Glutamatergic neuron (in vitro differentiated cells): ENCODE results near the gene BAIAP3. TPM values are rescaled to one million over a fixed set of nuclear protein-coding genes. Genes with fewer than 3 reads are reported as not detected.

ENCODE experiments used
- DNase-seq: peaks from one replicate; pipeline ENCODE4 v3.0.0; 2022
- H3K27ac Mint-ChIP-seq: one replicate; pipeline ENCODE4 v1.8.0; 2020; ENCODE audit warnings: mild to moderate bottlenecking, mixed read lengths, inconsistent platforms; ENCODE audit not compliant: unreplicated experiment
- H3K27me3 Mint-ChIP-seq: one replicate; pipeline ENCODE4 v1.8.0; 2020; ENCODE audit warnings: mild to moderate bottlenecking, moderate library complexity, mixed read lengths, inconsistent platforms; ENCODE audit not compliant: unreplicated experiment
- H3K36me3 Mint-ChIP-seq: one replicate; pipeline ENCODE4 v1.8.0; 2020; ENCODE audit warnings: mild to moderate bottlenecking, mixed read lengths, inconsistent platforms; ENCODE audit not compliant: unreplicated experiment
- H3K4me1 Mint-ChIP-seq: one replicate; pipeline ENCODE4 v1.8.0; 2020; ENCODE audit warnings: mild to moderate bottlenecking, low read depth, mixed read lengths, inconsistent platforms; ENCODE audit not compliant: unreplicated experiment
- H3K4me3 Mint-ChIP-seq: one replicate; pipeline ENCODE4 v1.8.0; 2020; ENCODE audit warnings: mild to moderate bottlenecking, mixed read lengths, inconsistent platforms; ENCODE audit not compliant: unreplicated experiment
- H3K9me3 Mint-ChIP-seq: one replicate; pipeline ENCODE4 v1.8.0; 2020; ENCODE audit warnings: mild to moderate bottlenecking, moderate library complexity, mixed read lengths, inconsistent platforms; ENCODE audit not compliant: unreplicated experiment
- CTCF ChIP-seq: fragments of 200-600 bp; sonication (generic); IDR thresholded peaks from one replicate; pipeline ENCODE4 v1.5.0; 2021; ENCODE audit not compliant: partially characterized antibody, unreplicated experiment
- total RNA-seq: library from RNA; stranded (reverse); fragmentation: NEBNext Ultra II Directional; extraction: Animal tissue kit (Norgen Biotek cat#: 25700); gene quantifications from one replicate; pipeline ENCODE4 v1.2.1, GENCODE V29; 2021; ENCODE audit not compliant: unreplicated experiment

Gene BAIAP3
- total RNA-seq, 1 donor from 2014 or later: 26.7 TPM

DNA sequence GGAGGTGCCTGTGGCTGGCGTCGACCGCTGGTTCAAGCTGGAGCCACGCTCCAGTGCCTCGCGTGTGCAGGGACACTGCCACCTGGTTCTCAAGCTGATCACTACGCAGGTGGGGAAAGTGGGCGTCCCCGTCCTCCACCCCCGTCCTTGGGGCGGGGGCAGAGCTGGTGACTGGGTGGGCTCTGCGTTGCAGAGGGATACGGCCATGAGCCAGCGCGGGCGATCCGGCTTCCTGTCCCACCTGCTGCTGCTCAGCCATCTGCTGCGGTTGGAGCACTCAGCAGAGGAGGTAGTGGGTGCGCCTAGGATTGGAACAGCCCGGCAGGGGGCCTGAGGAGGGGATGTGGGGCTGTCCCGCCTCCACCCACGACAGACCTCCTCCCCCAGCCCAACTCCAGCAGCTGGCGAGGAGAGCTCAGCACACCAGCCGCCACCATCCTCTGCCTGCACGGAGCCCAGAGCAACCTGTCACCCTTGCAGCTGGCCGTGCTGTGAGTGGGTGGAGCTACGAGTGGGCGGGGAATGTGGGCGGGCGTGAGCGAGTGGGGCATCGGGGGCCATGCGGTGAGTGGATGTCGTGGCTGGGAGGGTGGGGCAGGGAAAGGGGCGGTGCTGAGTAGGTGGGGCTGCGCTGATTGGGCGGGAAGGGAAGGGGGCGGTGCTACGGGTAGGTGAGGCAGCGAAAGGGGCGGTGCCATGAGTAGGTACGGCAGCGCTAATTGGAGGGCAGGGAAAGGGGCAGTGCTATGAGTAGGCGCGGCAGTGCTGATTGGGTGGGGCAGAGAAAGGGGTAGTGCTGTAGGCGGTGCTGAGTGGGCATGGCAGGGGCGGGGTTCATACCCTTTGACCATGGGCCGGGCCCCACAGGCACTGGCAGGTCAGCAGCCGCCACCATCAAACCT lies 9.3 kb downstream of the BAIAP3 start:
- peak overlapping the region; percentile 88 for H3K4me3 Mint-ChIP-seq
- peaks cover 11% of the 10 kb centered on the region for H3K9me3 Mint-ChIP-seq
- H3K4me1 Mint-ChIP-seq: no peaks in the 10 kb centered on the region
- DNase-seq: peak; percentile 98
- TF ChIP-seq CTCF: peak; percentile 38
- H3K36me3 Mint-ChIP-seq: no peaks in the 10 kb centered on the region
- peak overlapping the region; percentile 91 for H3K27ac Mint-ChIP-seq
- H3K27me3 Mint-ChIP-seq: peaks cover 14% of the 10 kb centered on the region

DNA sequence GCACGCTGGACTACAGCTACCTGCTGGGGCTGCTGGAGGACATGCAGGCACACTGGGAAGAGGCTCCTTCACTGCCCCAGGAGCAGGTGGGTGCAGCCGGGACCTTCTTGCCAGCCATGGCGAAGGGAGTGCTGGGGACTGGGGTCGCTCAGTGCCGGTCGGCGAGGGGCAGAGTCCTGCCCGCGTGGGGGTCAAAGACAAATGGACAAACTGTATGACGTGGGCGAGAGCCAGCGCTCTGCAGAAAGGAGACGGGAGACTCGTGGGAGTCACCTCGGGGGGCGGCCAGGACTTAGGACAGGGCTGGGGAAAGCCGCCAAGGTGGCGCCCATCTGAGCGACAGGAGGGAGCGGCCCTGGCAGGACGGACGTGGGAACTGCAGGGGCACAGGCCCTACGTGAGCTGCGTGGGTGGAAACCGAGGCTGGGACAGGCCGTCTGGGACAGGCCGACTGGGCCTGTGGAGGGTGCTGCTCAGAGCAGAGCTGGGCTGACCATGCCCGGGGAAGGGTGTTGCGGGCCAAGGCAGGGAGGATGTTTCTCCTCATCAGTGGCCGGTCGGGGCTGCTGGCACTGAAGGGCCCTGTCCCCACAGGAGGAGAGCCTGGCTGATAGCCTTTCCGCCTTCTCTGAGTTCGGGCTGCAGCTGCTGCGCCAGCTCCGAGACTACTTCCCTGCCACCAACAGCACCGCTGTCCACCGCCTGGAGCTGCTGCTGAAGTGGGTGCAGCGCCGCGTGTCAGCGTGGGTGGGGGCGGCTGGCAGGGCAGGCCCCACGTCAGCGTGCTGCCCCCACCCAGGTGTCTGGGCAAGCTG lies 10.2 kb downstream of the BAIAP3 start:
- peak overlapping the region; percentile 91 for H3K27ac Mint-ChIP-seq
- TF ChIP-seq CTCF: no peak
- no peaks in the 10 kb centered on the region for H3K4me1 Mint-ChIP-seq
- DNase-seq: peak; percentile 23
- peak overlapping the region; percentile 88 for H3K4me3 Mint-ChIP-seq
- peaks cover 14% of the 10 kb centered on the region for H3K27me3 Mint-ChIP-seq
- no peaks in the 10 kb centered on the region for H3K36me3 Mint-ChIP-seq
- peaks cover 11% of the 10 kb centered on the region for H3K9me3 Mint-ChIP-seq

- TF ChIP-seq CTCF: no peak
- peaks cover 13% of the 10 kb centered on the region for H3K27me3 Mint-ChIP-seq
- H3K9me3 Mint-ChIP-seq: peaks cover 11% of the 10 kb centered on the region
- no peaks in the 10 kb centered on the region for H3K36me3 Mint-ChIP-seq
- no peak for DNase-seq
- H3K4me1 Mint-ChIP-seq: no peaks in the 10 kb centered on the region
- H3K27ac Mint-ChIP-seq: no peak overlapping the region
- H3K4me3 Mint-ChIP-seq: no peak overlapping the region
Measured at GRCh38 chr16:1344499-1344898, 11.1 kb downstream of the BAIAP3 start.

- peak; percentile 17 for DNase-seq
- H3K27ac Mint-ChIP-seq: no peak overlapping the region
- H3K4me1 Mint-ChIP-seq: no peaks in the 10 kb centered on the region
- H3K9me3 Mint-ChIP-seq: peaks cover 13% of the 10 kb centered on the region
- H3K27me3 Mint-ChIP-seq: peaks cover 12% of the 10 kb centered on the region
- no peak for TF ChIP-seq CTCF
- no peaks in the 10 kb centered on the region for H3K36me3 Mint-ChIP-seq
- H3K4me3 Mint-ChIP-seq: no peak overlapping the region
Measured at GRCh38 chr16:1345087-1345486, 11.6 kb downstream of the BAIAP3 start.
